ENCODE measurements around the gene ANKRD17. TPM values are rescaled to one million over a fixed set of nuclear protein-coding genes. Genes with fewer than 3 reads are reported as not detected.
A peak's percentile ranks its signal among the peaks of the same experiment; 100 is the strongest.

The ANKRD17 gene
- total and polyA plus RNA-seq, 9 of the 15 experiments (the other 6 are each of a cell fraction or from before 2014, with no cell fraction given) = 25.5 to 86.9 (median 52.2) TPM

DNA sequence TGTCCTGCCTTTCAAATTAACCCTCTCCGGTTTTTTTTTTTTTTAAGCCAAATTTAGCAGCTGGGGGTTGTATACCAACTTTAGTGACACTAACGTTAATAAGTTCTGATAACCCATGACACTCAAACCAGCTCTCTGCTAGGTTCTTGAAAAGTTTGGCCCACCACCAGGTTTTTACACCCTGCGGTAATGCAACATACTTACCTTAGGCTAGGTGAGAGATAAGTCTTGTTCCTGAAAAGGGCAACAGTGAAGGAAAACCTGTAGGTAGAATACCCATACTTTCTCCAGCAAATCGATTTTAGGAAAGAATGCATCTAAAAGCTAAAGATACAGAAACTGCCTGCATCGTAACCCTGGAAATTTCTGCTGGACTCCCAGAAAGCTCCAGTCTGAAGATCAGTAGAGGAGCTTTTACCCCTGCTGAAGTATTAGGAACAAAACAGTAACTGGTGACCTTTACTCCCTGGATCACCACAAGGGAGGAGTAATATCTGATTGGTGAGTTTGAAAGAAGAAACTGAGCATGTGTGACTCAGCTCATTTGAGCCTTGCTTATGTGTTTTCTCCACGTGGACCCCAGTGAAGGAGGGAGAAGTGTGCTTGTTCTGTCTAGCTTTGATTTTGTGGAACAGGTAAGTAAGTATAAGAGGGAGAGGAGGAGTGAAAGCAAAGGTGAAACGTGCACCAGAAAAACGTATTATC is 154.6 kb downstream of the ANKRD17 start (continued):
- peak; percentile 76 for TF ChIP-seq MGA (IDR thresholded peaks at IDR 0.05)
- TF ChIP-seq MBD2 (IDR thresholded peaks at IDR 0.05; ENCODE audit: borderline replicate concordance, low read depth) = no peak
- TF ChIP-seq TFAP4 (CRISPR knock-in tag; IDR thresholded peaks at IDR 0.05; ENCODE audit: borderline replicate concordance) = no peak
- peak; percentile 49 to 79 for TF ChIP-seq E2F6 (IDR thresholded peaks at IDR 0.05; ENCODE audit: borderline replicate concordance in 1 of 2, extremely low read depth in 1 of 2, insufficient read depth in 1 of 2, insufficient read length in 1 of 2, low read depth in 1 of 2, low read length in 1 of 2, poor library complexity in 1 of 2, severe bottlenecking in 1 of 2)
- TF ChIP-seq AFF1 (IDR thresholded peaks at IDR 0.05; ENCODE audit: low read depth in 1 of 2, partially characterized antibody in 2 of 2) = no peak
- no peak for TF ChIP-seq NFIX (CRISPR knock-in tag; IDR thresholded peaks at IDR 0.05; ENCODE audit: low read depth)
